22Rv1 (cell line): Measurements from ENCODE around the gene BANP.

Experiments
- CTCF ChIP-seq: fragments of 450-650 bp; IDR thresholded peaks from 2 replicates; pipeline ENCODE4 v1.5.1; 2017; ENCODE audit warnings: mild to moderate bottlenecking
- ZFX ChIP-seq: fragments of 450-650 bp; IDR thresholded peaks from 2 replicates; pipeline ENCODE4 v1.6.1; 2017; ENCODE audit warnings: antibody characterized with exemption, borderline replicate concordance

- TF ChIP-seq CTCF (peak; percentile 46), ZFX (no peak)
Measured at GRCh38 chr16:87924811-87925670, 26.2 kb upstream of the BANP start.
